Transverse colon (tissue), 3 donors: Measurements from ENCODE around the gene MBD3L3.
A peak's percentile ranks its signal among the peaks of the same experiment; 100 is the strongest.

Source experiments
- CTCF ChIP-seq, 5 experiments: fragments of 200-600 bp in 3 of 5; fragments of 450-650 bp in 2 of 5; sonication (generic) in 3 of 5; IDR thresholded peaks; 1 replicate in 2 of 5; 2 replicates in 3 of 5; pipeline ENCODE4 v1.5.1; 2016 to 2017; ENCODE audit warnings: antibody characterized with exemption in 5 of 5, inconsistent platforms in 3 of 5, mild to moderate bottlenecking in 2 of 5, moderate library complexity in 1 of 5
- POLR2A ChIP-seq: fragments of 450-650 bp; IDR thresholded peaks from one replicate; pipeline ENCODE4 v1.6.1; 2016; ENCODE audit warnings: antibody characterized with exemption, mild to moderate bottlenecking, moderate library complexity

DNA sequence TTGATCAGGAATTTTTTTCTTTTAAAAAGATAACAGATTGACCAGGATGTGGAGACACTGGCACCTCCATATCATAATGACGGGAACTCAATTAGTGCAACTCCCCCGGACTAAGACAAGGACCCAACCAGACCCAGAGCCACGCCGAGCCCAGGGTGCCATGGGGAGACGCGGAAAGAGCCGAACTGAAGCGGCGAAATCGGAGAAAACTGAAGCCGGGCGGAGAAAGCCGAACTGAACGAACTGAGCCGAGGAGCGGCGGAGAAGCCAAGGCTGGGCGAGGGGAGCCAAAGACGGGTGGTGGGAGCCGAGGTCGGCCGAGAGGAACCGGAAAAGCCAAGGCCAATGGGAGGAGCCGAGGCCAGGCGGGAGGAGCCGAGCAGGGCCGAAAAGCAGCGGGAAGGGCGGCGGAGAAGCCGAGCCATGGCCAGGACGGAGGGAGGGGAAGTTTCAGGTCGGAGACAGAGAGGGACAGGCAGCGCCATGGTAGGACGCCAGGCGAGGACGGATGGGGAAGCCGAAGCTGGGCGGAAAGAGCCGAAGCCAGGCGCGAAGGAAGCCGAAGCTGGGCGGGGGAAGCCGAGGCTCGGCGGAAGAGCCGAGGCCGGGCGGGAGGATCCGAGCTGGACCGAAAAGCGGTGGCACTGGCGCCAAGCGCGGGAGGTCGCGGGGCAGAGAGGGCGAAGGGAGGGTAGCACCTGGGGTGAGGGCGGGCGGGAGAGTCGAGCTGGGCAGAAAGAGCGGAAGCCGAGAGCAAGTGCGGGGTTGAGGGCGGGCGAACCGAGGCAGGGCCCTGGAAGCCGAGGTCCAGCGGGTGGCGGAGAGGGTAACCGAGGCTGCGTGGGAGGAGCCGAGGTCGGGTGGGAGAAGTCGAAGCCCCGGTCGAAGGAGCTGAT, 40.5 kb upstream of the MBD3L3 start:
- TF ChIP-seq CTCF (IDR thresholded peaks at IDR 0.05) (peak in 2 of 5 experiments; percentile 9 to 30), POLR2A (peak; percentile 57)
